GM19328 (cell line): ENCODE results near the gene NFIA.
"Not testable (repeated sequence)": the region's sequence is repeated elsewhere in the genome, so short reads cannot be mapped to it uniquely, and the experiment has no call there.

ENCODE experiments used
- ATAC-seq: cut with Tn5 transposase; IDR thresholded peaks from one replicate; pipeline ENCODE4 v1.9.1; 2021; ENCODE audit warnings: mild to moderate bottlenecking, moderate library complexity; ENCODE audit not compliant: unreplicated experiment

The NFIA gene

GRCh38 chr1:61058483-61059245, 23.7 kb upstream of the NFIA start:
- ATAC-seq, result no peak

- not testable (repeated sequence) for ATAC-seq
Measured at GRCh38 chr1:61061601-61062000, 20.8 kb upstream of the NFIA start.

- ATAC-seq, result no peak
Measured at GRCh38 chr1:61064673-61065072, 17.7 kb upstream of the NFIA start.

GRCh38 chr1:61067446-61068019, 14.8 kb upstream of the NFIA start:
- no peak for ATAC-seq

GRCh38 chr1:61070054-61070453, 12.3 kb upstream of the NFIA start:
- no peak for ATAC-seq

GRCh38 chr1:61071205-61072130, 10.9 kb upstream of the NFIA start:
- no peak for ATAC-seq

- ATAC-seq, result no peak
Measured at GRCh38 chr1:61073871-61074270, 8.5 kb upstream of the NFIA start.

GRCh38 chr1:61075833-61076232, 6.5 kb upstream of the NFIA start:
- not testable (repeated sequence) for ATAC-seq

GRCh38 chr1:61076728-61077675, 5.4 kb upstream of the NFIA start:
- peak; percentile 74 for ATAC-seq

GRCh38 chr1:61077676-61078541, 4.5 kb upstream of the NFIA start:
- peak; percentile 50 for ATAC-seq

GRCh38 chr1:61078618-61079295, 3.6 kb upstream of the NFIA start:
- ATAC-seq, result no peak

GRCh38 chr1:61079296-61079897, 3.0 kb upstream of the NFIA start:
- no peak for ATAC-seq

- no peak for ATAC-seq
Measured at GRCh38 chr1:61079898-61080336, 2.4 kb upstream of the NFIA start.

GRCh38 chr1:61080413-61081143, 1.8 kb upstream of the NFIA start:
- ATAC-seq, result no peak

- no peak for ATAC-seq
Measured at GRCh38 chr1:61081144-61081685, 1.1 kb upstream of the NFIA start.

GRCh38 chr1:61081686-61082310, 563 bp upstream of the NFIA start:
- no peak for ATAC-seq
